GM12873 (cell line): ENCODE results near the gene ERLIN1.

ENCODE experiments used
- CTCF ChIP-seq: IDR thresholded peaks from 2 replicates; pipeline ENCODE4 v1.5.1; 2012; ENCODE audit warnings: low read depth, mild to moderate bottlenecking, moderate library complexity, low read length, control low read depth; ENCODE audit not compliant: insufficient read depth; ENCODE audit errors: missing control alignments

ERLIN1 gene

GRCh38 chr10:100208276-100208675 lies 22.4 kb upstream of the ERLIN1 start:
- no peak for TF ChIP-seq CTCF

DNA sequence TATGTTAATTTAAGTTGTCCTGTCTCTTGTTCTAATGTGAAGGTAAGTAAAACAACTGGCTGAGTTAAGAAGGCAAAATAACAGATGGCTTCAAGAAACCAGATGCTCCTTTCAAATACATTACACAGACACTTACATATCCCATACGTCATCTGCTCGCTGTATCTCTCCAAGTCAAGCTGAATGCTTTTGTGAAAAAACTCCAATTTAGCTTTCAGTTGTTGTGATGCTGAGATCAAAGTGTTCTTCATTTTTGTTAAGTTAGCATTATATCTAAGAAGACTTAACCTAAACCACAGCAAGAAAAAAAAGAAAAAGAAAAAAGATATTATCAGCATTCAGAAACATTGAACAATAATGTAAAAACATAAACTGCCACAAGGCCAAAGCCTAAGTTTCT lies 18.5 kb upstream of the ERLIN1 start:
- TF ChIP-seq CTCF, result no peak

- no peak for TF ChIP-seq CTCF
These were observed 15.7 kb upstream of the ERLIN1 start for GRCh38 chr10:100201549-100201948.

GRCh38 chr10:100194711-100195110 lies 8.9 kb upstream of the ERLIN1 start:
- TF ChIP-seq CTCF, result no peak

GRCh38 chr10:100192350-100192749 lies 6.5 kb upstream of the ERLIN1 start:
- no peak for TF ChIP-seq CTCF

GRCh38 chr10:100186253-100187212 lies 704 bp upstream of the ERLIN1 start:
- TF ChIP-seq CTCF, result no peak

GRCh38 chr10:100184840-100185239 lies 989 bp downstream of the ERLIN1 start:
- TF ChIP-seq CTCF, result no peak
